Effector memory CD8-positive, alpha-beta T cell (primary cell): ENCODE data around the gene CDH13.

Source experiments
- ATAC-seq: fragments of 150-1000 bp; cut with Tn5 transposase; replicated peaks from 2 replicates; pipeline ENCODE4 v1.10.0; 2021; ENCODE audit warnings: mild to moderate bottlenecking, moderate library complexity
- DNase-seq, 3 experiments: peaks; one replicate each; pipeline ENCODE4 v3.0.0; 2021
- H3K27ac Mint-ChIP-seq, 2 donors: one replicate each; pipeline ENCODE4 v1.8.0; 2022; ENCODE audit warnings: mild to moderate bottlenecking in 2 of 2, mixed read lengths in 2 of 2, moderate library complexity in 2 of 2
- H3K27me3 Mint-ChIP-seq, 2 donors: one replicate each; pipeline ENCODE4 v1.8.0; 2022; ENCODE audit warnings: mixed read lengths in 2 of 2
- H3K36me3 Mint-ChIP-seq: one replicate; pipeline ENCODE4 v1.8.0; 2022; ENCODE audit warnings: mild to moderate bottlenecking, moderate library complexity, mixed read lengths; ENCODE audit not compliant: insufficient read depth
- H3K4me1 Mint-ChIP-seq, 2 donors: one replicate each; pipeline ENCODE4 v1.8.0; 2022; ENCODE audit warnings: low read depth in 2 of 2, mixed read lengths in 2 of 2
- H3K4me3 Mint-ChIP-seq, 2 donors: one replicate each; pipeline ENCODE4 v1.8.0; 2022; ENCODE audit warnings: mild to moderate bottlenecking in 2 of 2, mixed read lengths in 2 of 2, moderate library complexity in 2 of 2
- H3K9me3 Mint-ChIP-seq, 2 donors: one replicate each; pipeline ENCODE4 v1.8.0; 2022; ENCODE audit warnings: mixed read lengths in 2 of 2

The CDH13 gene

DNA sequence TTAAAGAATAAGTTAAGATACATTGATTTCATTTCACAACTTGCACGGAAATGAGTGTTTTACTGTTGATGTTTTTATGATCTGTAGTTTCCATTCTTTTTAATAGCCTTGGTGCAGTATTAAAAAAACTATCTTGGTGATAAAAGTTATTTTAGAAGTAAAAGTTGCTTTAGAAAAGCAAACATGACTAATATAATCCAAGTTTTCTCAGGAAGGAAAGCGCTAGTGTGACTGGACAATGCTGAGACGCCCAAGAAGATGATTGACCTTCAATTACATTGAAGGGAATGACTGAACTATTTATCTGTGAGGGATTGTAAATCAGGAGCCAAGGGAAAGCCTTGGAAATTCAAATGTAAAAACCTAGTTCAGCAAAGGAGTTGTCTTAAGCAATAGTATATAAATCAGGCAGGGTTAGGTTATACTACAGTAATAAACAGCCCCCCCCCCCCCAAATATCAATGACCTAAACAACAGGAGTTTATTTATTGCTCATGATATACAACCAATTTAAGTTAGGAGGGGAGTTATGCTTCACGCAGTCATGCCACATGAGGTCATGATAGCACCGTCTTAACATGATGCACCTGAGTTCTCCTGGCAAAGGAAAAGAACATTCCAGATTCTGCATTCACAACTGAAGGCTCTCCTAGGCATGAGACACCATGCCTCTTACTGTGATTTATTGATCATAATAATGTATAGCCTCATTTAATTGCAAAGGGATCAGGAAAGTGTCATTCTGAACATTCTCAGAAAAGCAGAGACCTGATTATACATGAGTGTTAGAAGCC lies 443.8 kb downstream of the CDH13 start:
- ATAC-seq: no peak
- no peak for DNase-seq
- Mint-ChIP-seq H3K4me3 (no peak overlapping the region), H3K27me3 (peaks cover 2 to 31% of the 10 kb centered on the region in 2 donors), H3K9me3 (no peaks in the 10 kb centered on the region), H3K27ac (no peak overlapping the region), H3K4me1 (no peaks in the 10 kb centered on the region), H3K36me3 (no peaks in the 10 kb centered on the region)

DNA sequence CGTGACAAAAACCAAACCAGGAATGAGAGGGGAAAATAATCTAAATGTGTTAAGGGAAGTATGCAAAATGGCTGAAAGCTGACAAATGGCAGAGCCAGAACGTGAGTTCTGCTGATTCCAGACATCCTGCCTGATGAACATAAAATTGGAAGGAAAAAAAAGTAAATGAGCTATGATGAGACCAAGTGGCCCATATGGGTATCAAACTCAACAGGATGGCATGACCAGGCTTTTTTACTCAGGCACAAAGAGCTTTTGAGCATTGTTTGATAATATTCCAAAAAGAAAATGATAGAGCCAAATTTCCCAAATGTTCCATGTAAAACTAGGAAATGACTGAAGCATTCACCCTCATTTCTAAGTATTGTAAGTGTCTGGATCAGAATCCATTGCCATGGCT lies 449.2 kb downstream of the CDH13 start:
- no peaks in the 10 kb centered on the region for H3K9me3 Mint-ChIP-seq
- H3K4me1 Mint-ChIP-seq: no peaks in the 10 kb centered on the region
- H3K4me3 Mint-ChIP-seq: no peak overlapping the region
- H3K27me3 Mint-ChIP-seq: peaks cover 15 to 54% of the 10 kb centered on the region in 2 donors
- no peaks in the 10 kb centered on the region for H3K36me3 Mint-ChIP-seq
- DNase-seq: no peak
- no peak for ATAC-seq
- H3K27ac Mint-ChIP-seq: no peak overlapping the region

DNA sequence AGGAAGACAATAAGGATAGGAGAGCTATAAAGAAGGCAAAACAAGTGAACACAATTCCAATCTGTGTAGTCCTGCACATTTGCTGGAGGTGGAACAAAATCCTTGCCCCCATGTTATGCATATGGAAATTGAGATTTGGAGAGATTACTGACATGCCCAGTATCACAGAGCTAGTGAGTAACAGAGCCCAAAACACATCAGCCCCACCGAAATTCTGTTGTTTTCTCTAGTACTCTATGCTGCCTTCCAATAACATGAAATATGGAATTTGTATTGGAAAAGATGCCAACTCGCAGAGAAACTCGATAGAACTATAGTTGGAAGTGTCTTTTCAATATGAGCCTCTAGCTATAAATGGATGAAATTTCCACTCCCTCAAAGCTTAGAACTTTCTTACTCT lies 456.6 kb downstream of the CDH13 start:
- ATAC-seq: no peak

DNA sequence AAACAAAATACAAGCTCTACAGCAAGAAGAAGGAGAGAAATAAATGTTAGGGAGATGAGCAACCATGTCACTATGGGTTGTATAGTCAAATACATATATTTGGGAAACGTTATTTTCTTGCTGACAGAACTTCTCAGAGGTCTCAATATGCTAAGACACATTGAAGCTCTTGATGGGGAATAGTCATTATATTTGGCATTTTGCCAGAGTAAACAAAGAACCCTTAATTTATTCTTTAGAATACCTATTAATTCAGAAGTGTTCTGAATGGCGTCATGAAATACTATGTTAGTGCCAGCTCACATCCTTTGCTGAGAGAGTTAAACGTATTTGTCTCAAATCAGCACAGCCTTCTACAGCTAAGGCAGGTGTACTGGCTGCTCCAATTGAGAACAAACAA lies 458.9 kb downstream of the CDH13 start:
- no peak for ATAC-seq
- Mint-ChIP-seq H3K9me3 (peaks cover 0 to 3% of the 10 kb centered on the region in 2 donors), H3K36me3 (no peaks in the 10 kb centered on the region), H3K4me3 (no peak overlapping the region), H3K27ac (no peak overlapping the region), H3K27me3 (peaks cover 23 to 42% of the 10 kb centered on the region in 2 donors), H3K4me1 (no peaks in the 10 kb centered on the region)
- no peak for DNase-seq

More for the DNA sequence above, 456.6 kb downstream of the CDH13 start:
- no peak for DNase-seq
- peaks cover 0 to 3% of the 10 kb centered on the region in 2 donors for H3K9me3 Mint-ChIP-seq
- H3K4me3 Mint-ChIP-seq: no peak overlapping the region
- H3K27me3 Mint-ChIP-seq: peaks cover 32 to 37% of the 10 kb centered on the region in 2 donors
- no peaks in the 10 kb centered on the region for H3K36me3 Mint-ChIP-seq
- H3K4me1 Mint-ChIP-seq: no peaks in the 10 kb centered on the region
- H3K27ac Mint-ChIP-seq: no peak overlapping the region

DNA sequence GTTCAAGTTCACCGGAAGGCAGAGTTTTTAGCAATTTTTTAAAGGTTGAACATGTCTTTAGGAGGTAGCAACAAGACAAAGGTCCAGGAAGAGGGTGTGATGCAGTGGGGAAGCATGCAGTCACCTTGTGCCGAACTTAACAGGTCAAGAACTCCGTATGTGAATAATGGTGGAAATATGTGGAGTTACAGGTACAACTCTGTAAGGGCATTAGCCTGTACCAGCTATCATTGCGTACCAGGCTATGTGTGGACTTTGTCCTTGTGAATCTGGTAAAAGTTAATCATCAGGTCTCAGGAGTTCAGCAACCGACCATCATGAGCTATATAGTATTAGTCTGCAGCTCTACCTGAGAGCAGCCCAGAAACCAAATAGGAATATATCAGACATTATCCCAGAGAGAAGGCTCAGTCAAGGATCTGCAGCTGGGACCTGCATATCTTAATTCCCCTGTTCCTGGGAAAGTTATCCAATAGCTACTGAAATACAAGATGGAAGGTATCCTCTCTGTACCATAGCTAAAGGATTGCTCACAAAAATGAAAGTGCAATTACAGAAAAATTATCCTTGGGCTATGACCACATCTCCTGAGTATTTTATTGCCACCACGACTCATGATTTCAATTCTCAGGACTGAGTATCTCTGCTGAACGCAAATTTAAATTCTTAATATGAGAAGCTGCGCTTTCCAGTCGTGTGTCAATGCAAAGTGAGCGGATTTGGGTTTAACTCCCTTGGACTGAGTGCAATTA lies 469.3 kb downstream of the CDH13 start:
- no peaks in the 10 kb centered on the region for H3K4me1 Mint-ChIP-seq
- no peaks in the 10 kb centered on the region for H3K36me3 Mint-ChIP-seq
- ATAC-seq: no peak
- no peak for DNase-seq
- H3K27me3 Mint-ChIP-seq: peaks cover 13 to 30% of the 10 kb centered on the region in 2 donors
- H3K27ac Mint-ChIP-seq: no peak overlapping the region
- H3K4me3 Mint-ChIP-seq: no peak overlapping the region
- no peaks in the 10 kb centered on the region for H3K9me3 Mint-ChIP-seq

DNA sequence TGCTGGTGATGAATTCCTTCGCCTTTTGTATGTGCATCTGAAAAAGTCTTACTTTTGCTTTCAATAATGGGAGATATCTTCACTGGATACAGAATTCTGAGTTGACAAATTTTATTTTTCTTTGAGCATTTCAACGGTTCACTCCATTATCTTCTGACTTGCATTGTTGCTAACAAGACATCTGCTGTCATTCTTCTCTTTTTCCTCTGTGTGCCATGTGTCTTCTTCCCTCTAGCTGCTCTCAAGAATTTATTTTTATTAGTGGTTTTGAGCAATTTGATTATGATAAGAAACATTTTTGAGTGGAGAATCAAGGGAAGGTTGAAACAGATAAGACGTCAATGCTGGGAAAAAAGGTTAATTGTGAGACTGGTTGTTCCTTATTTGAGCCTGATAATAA lies 471.8 kb downstream of the CDH13 start:
- H3K9me3 Mint-ChIP-seq: peaks cover 5% of the 10 kb centered on the region in 2 donors
- no peak for DNase-seq
- H3K36me3 Mint-ChIP-seq: peaks cover 3% of the 10 kb centered on the region
- H3K4me1 Mint-ChIP-seq: peaks cover 0 to 3% of the 10 kb centered on the region in 2 donors
- no peak overlapping the region for H3K27ac Mint-ChIP-seq
- no peak for ATAC-seq
- H3K27me3 Mint-ChIP-seq: peaks cover 28 to 40% of the 10 kb centered on the region in 2 donors
- no peak overlapping the region for H3K4me3 Mint-ChIP-seq

DNA sequence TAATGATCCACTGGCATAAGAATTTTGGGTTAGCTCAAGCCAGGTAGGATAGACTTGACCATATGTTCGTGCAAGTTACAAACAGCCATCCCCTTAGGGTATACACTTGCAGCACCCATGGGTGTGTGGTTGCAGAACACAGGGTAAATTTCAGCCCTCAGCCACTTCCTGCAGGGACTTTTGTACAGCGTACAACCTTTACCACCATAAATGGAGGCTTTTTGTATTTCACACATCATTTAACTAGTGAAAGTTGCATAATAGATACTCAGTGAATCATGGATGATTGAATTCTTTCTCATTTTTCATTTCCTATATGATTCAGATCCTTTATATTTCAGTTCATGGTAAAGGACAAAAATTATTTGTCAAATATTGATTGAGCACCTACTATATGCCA lies 473.9 kb downstream of the CDH13 start:
- no peak for ATAC-seq
- DNase-seq: no peak
- no peak overlapping the region for H3K4me3 Mint-ChIP-seq
- H3K4me1 Mint-ChIP-seq: peaks cover 0 to 3% of the 10 kb centered on the region in 2 donors
- H3K36me3 Mint-ChIP-seq: peaks cover 3% of the 10 kb centered on the region
- peaks cover 5% of the 10 kb centered on the region in 2 donors for H3K9me3 Mint-ChIP-seq
- no peak overlapping the region for H3K27ac Mint-ChIP-seq
- H3K27me3 Mint-ChIP-seq: peaks cover 27 to 40% of the 10 kb centered on the region in 2 donors

DNA sequence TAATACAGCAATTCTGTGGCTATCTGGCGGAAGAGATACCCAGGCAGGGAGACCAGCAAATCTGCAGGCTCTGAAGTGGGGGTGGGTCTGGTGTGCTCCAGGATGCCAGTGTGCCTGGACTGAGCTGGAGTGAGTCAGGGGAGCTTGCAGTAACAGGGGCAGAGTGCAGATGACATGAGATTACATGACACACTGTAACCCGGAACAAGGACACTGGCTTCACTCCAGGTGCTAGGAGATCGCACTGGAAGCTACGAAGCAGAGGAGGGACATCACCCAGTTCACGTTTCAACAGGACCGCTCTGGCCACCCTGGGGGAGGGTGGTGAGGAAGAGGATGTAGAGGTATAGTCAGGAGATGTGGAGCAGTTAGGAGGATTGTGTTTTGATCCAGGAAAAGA lies 475.6 kb downstream of the CDH13 start:
- peaks cover 0 to 3% of the 10 kb centered on the region in 2 donors for H3K4me1 Mint-ChIP-seq
- peaks cover 5% of the 10 kb centered on the region in 2 donors for H3K9me3 Mint-ChIP-seq
- no peak overlapping the region for H3K27ac Mint-ChIP-seq
- peaks cover 3% of the 10 kb centered on the region for H3K36me3 Mint-ChIP-seq
- DNase-seq (no peak), ATAC-seq (no peak)
- H3K27me3 Mint-ChIP-seq: peaks cover 37 to 51% of the 10 kb centered on the region in 2 donors
- no peak overlapping the region for H3K4me3 Mint-ChIP-seq

DNA sequence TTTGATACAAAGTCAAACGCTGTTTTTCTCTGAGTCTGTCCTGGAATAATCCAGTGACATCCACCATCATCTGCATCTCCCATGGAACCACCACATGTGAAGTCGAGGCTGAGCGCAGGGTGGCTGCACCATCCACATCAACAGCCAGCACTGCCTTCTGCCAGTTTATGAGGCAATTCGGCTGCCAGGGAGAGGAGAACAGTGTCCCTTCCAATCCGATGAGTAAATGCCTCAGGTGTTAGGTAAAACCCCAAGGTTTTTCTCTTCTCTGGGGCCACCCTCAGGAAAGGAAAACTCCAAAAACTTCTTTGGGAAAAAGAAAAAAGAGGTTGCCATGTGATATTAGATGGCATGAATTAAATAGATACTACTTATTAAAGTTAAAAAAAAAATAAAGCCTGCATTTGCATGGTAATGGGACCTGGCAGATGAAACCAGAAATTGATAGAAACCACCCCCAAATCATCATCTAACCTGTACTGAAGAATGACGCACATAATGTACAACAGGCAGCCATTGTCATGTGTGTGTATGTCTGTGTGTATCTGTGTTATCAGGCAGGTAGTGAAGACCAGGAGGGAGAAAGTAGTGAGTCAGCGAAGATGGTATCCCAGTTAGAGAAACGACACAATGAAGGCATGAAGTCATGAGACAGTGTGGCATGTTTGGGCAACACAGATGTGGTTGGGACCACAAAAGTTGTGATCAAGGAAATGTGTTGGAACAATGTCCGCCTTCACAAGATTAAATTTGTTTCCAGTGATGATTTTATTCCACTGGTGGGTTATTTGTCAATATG lies 478.7 kb downstream of the CDH13 start:
- no peak overlapping the region for H3K27ac Mint-ChIP-seq
- peaks cover 3% of the 10 kb centered on the region for H3K36me3 Mint-ChIP-seq
- ATAC-seq (no peak), DNase-seq (no peak)
- H3K4me1 Mint-ChIP-seq: peaks cover 0 to 3% of the 10 kb centered on the region in 2 donors
- H3K27me3 Mint-ChIP-seq: peaks cover 62 to 82% of the 10 kb centered on the region in 2 donors
- no peak overlapping the region for H3K4me3 Mint-ChIP-seq
- peaks cover 5% of the 10 kb centered on the region in 2 donors for H3K9me3 Mint-ChIP-seq

DNA sequence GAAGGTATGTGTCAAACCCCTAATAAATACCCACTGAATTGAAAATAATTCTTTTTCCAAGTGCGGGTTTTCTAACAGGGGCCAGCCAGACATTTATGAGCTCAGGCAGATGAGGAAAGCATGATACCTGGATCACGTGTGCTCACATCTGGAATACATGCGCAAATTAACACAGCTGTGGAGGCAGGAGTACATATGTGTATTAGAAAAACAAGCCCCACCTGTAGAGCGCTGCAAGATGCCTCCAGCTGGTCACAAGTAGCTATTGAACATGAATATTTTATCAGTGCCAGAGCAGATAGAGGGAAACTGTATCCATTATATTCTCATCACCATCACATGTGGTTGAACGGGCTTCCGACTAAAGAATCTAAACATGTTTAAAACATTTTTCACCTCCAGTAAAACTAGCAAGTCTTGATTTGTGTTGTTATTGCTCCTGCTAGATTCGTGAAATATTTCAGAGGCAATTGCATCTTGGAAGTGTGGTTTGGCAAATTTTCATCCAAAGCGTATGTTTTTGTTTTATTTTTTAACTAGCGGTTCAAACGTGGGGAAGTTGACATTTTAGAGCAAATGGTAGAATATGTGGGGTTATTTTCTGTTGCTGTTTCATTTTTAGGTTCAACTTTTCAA lies 482.8 kb downstream of the CDH13 start:
- DNase-seq: no peak
- Mint-ChIP-seq H3K27me3 (peaks cover 55 to 80% of the 10 kb centered on the region in 2 donors), H3K4me3 (no peak overlapping the region), H3K4me1 (no peaks in the 10 kb centered on the region), H3K27ac (no peak overlapping the region), H3K9me3 (no peaks in the 10 kb centered on the region), H3K36me3 (no peaks in the 10 kb centered on the region)
- ATAC-seq: no peak

DNA sequence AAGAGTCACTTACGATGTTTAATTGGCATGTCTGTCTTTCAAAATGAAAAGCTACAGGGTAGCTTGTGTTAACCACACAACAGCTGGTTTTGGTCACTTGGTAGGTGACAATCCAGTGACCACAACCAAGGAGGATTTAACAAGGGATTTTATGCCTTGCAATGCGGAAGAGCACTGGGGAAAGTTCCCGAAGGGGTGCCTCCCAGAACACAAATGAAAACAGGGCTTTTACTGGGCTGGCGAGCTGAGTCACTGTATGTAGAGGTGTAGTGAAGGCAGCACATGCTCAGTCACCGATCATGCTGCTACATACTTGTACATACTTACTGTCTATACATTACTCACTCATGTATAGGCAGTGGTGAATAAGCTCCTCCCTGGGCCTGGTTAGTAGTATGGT lies 483.5 kb downstream of the CDH13 start:
- DNase-seq (no peak), ATAC-seq (no peak)
- Mint-ChIP-seq H3K9me3 (no peaks in the 10 kb centered on the region), H3K36me3 (no peaks in the 10 kb centered on the region), H3K27me3 (peaks cover 52 to 74% of the 10 kb centered on the region in 2 donors), H3K4me3 (no peak overlapping the region), H3K27ac (no peak overlapping the region), H3K4me1 (no peaks in the 10 kb centered on the region)

DNA sequence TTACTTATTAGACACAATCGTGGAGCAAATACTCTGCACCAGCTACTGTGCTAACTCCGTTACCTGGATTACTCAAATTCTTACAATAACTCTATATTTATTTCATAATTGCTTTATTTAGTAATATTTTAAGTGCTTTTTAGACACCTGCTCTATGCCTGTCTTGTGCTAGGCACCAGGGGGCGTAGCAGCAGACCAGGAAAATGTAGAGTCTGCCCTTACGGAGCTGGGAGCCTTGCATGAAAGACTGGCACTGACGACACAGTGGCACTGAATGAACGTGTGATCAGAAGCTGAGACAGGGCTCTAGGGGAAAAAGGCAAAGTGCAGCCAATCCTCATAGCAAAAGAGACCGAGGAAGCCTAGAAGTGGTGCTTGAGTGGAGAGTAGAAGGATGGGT lies 486.5 kb downstream of the CDH13 start:
- no peak overlapping the region for H3K27ac Mint-ChIP-seq
- no peaks in the 10 kb centered on the region for H3K9me3 Mint-ChIP-seq
- H3K4me3 Mint-ChIP-seq: no peak overlapping the region
- DNase-seq: no peak
- no peaks in the 10 kb centered on the region for H3K36me3 Mint-ChIP-seq
- H3K4me1 Mint-ChIP-seq: peaks cover 0 to 2% of the 10 kb centered on the region in 2 donors
- no peak for ATAC-seq
- H3K27me3 Mint-ChIP-seq: peaks cover 35 to 52% of the 10 kb centered on the region in 2 donors

DNA sequence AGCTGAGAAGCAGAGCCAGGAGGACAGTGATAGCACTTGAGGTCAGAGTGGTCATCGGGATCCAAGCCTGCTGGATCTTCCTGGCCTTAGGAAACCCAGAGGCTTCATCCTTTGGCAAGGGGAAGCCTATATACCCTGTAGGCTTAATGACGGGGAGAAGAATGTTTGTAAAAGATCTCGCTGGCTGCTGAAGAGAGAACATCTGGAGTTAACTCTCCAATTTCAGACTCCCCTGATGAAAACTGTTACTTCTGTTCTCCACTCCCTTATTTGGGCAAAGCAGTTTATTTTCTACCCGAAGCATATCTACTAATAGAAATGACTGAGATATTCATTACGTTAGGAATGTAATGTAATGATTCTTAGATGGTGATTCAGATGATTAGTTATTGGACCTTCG lies 487.0 kb downstream of the CDH13 start:
- no peak for ATAC-seq
- H3K4me1 Mint-ChIP-seq: peaks cover 0 to 2% of the 10 kb centered on the region in 2 donors

More for the DNA sequence above, 487.0 kb downstream of the CDH13 start:
- no peak overlapping the region for H3K27ac Mint-ChIP-seq
- no peaks in the 10 kb centered on the region for H3K36me3 Mint-ChIP-seq
- H3K27me3 Mint-ChIP-seq: peaks cover 31 to 47% of the 10 kb centered on the region in 2 donors
- no peak overlapping the region for H3K4me3 Mint-ChIP-seq
- DNase-seq: no peak
- no peaks in the 10 kb centered on the region for H3K9me3 Mint-ChIP-seq
